Measurements from ENCODE around the gene SPRR2G. TPM values are rescaled to one million over a fixed set of nuclear protein-coding genes. Genes with fewer than 3 reads are reported as not detected.
A peak's percentile ranks its signal among the peaks of the same experiment; 100 is the strongest.
"Not testable (repeated sequence)": the region's sequence is repeated elsewhere in the genome, so short reads cannot be mapped to it uniquely, and the experiment has no call there.

The SPRR2G gene
- total RNA-seq, 4 donors from 2014 or later: not detected

GRCh38 chr1:153119491-153119971, 31.2 kb downstream of the SPRR2G start:
- TF ChIP-seq, protein P1, sequence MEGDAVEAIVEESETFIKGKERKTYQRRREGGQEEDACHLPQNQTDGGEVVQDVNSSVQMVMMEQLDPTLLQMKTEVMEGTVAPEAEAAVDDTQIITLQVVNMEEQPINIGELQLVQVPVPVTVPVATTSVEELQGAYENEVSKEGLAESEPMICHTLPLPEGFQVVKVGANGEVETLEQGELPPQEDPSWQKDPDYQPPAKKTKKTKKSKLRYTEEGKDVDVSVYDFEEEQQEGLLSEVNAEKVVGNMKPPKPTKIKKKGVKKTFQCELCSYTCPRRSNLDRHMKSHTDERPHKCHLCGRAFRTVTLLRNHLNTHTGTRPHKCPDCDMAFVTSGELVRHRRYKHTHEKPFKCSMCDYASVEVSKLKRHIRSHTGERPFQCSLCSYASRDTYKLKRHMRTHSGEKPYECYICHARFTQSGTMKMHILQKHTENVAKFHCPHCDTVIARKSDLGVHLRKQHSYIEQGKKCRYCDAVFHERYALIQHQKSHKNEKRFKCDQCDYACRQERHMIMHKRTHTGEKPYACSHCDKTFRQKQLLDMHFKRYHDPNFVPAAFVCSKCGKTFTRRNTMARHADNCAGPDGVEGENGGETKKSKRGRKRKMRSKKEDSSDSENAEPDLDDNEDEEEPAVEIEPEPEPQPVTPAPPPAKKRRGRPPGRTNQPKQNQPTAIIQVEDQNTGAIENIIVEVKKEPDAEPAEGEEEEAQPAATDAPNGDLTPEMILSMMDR (IDR thresholded peaks at IDR 0.05): no peak
- no peak for ATAC-seq (ENCODE audit: low FRiP score)
- DNase-seq (ENCODE audit: low spot score): no peak

GRCh38 chr1:153115264-153115663, 35.4 kb downstream of the SPRR2G start:
- DNase-seq (ENCODE audit: low spot score); ATAC-seq (ENCODE audit: low FRiP score): not testable (repeated sequence)

DNA sequence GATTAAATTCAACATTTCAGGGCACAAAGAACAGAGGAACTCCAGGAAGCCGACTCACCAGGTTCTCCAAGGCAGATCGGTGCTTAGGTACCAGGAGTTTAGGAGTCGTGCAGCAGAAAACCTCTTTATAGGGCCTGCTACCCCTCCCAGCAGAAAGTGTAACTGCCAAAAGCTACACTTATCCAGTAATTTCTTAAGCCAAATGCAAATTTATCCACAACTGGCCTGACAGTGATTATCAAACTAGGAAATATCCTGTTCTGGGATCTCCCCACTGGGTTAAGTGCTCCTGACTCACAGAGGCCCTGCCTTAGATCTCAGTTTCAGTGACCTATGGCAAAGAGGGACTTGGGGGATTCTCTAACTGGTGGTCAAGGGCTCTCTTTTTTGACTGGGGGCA, 37.3 kb downstream of the SPRR2G start, which contains the start of gene SPRR2F:
TSS of gene SPRR2F (minus strand) at position 101 of the 400 bp plus-strand sequence. CDS start 783 bp downstream, outside the sequence.
- ATAC-seq (ENCODE audit: low FRiP score): no peak
- no peak for DNase-seq (ENCODE audit: low spot score)
- TF ChIP-seq, protein P1 (IDR thresholded peaks at IDR 0.05): no peak

GRCh38 chr1:153112454-153112853, 38.2 kb downstream of the SPRR2G start:
- not testable (repeated sequence) for DNase-seq (ENCODE audit: low spot score); ATAC-seq (ENCODE audit: low FRiP score)

- ATAC-seq (ENCODE audit: low FRiP score) (peak; percentile 84), DNase-seq (ENCODE audit: low spot score) (no peak)
- TF ChIP-seq, protein P1 (IDR thresholded peaks at IDR 0.05): no peak
Observed at GRCh38 chr1:153100245-153100644, 50.4 kb downstream of the SPRR2G start.

Small RNA genes lying within 50 kb of the gene (small RNA-seq; reads per million reads assigned to genes)
- not detected for gene SPRR2C

Other genes with a start within 250 kb of the SPRR2G start
- not detected for gene IVL, start 242.3 kb downstream of the SPRR2G start, total RNA-seq
- not detected for gene SPRR5, start 203.7 kb downstream of the SPRR2G start, total RNA-seq
- gene SPRR4, start 180.2 kb downstream of the SPRR2G start, total RNA-seq: not detected
- gene SPRR1A, start 166.8 kb downstream of the SPRR2G start, total RNA-seq: not detected
- gene SPRR3, start 149.1 kb downstream of the SPRR2G start, total RNA-seq: not detected
- not detected for gene SPRR1B, start 119.7 kb downstream of the SPRR2G start, total RNA-seq
- not detected for gene SPRR2D, start 109.8 kb downstream of the SPRR2G start, total RNA-seq
- not detected for gene SPRR2A, start 93.4 kb downstream of the SPRR2G start, total RNA-seq
- gene SPRR2B, start 79.3 kb downstream of the SPRR2G start, total RNA-seq: not detected
- not detected for gene SPRR2E, start 56.4 kb downstream of the SPRR2G start, total RNA-seq
- gene SPRR2F, start 37.4 kb downstream of the SPRR2G start, total RNA-seq: not detected
- not detected for gene LELP1, start 52.5 kb upstream of the SPRR2G start, total RNA-seq
- gene PRR9, start 66.7 kb upstream of the SPRR2G start, total RNA-seq: 1 to 10 TPM in 2 of 4 donors, not detected in 2; 2.0 to 5.4 TPM
- gene LORICRIN, start 108.8 kb upstream of the SPRR2G start, total RNA-seq: not detected
- gene PGLYRP3, start 162.1 kb upstream of the SPRR2G start, total RNA-seq: not detected
- gene PGLYRP4, start 198.0 kb upstream of the SPRR2G start, total RNA-seq: not detected
- 1,000 to 10,000 TPM in 1 of 4 donors, 100 to 1,000 TPM in 3; 436 to 2,200 (median 573) TPM for gene S100A9, start 207.0 kb upstream of the SPRR2G start, total RNA-seq
- gene S100A12, start 224.7 kb upstream of the SPRR2G start, total RNA-seq: 10 to 100 TPM in 2 of 4 donors, 1 to 10 TPM in 2; 4.2 to 59.0 (median 9.6) TPM
- gene S100A8, start 240.2 kb upstream of the SPRR2G start, total RNA-seq: 100 to 1,000 TPM in 1 of 4 donors, 10 to 100 TPM in 3; 50.4 to 402 (median 59.6) TPM